ENCODE data around the gene KCNQ5.

The KCNQ5 gene

GRCh38 chr6:72738091-72738490 is 116.2 kb downstream of the KCNQ5 start:
- TF ChIP-seq, protein P1, sequence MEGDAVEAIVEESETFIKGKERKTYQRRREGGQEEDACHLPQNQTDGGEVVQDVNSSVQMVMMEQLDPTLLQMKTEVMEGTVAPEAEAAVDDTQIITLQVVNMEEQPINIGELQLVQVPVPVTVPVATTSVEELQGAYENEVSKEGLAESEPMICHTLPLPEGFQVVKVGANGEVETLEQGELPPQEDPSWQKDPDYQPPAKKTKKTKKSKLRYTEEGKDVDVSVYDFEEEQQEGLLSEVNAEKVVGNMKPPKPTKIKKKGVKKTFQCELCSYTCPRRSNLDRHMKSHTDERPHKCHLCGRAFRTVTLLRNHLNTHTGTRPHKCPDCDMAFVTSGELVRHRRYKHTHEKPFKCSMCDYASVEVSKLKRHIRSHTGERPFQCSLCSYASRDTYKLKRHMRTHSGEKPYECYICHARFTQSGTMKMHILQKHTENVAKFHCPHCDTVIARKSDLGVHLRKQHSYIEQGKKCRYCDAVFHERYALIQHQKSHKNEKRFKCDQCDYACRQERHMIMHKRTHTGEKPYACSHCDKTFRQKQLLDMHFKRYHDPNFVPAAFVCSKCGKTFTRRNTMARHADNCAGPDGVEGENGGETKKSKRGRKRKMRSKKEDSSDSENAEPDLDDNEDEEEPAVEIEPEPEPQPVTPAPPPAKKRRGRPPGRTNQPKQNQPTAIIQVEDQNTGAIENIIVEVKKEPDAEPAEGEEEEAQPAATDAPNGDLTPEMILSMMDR (IDR thresholded peaks at IDR 0.05; ENCODE audit: borderline replicate concordance, insufficient read depth, low read depth, low read length) = no peak
- H3K4me3 ChIP-seq (ENCODE audit: low read depth, low read length) = no peak overlapping the region

DNA sequence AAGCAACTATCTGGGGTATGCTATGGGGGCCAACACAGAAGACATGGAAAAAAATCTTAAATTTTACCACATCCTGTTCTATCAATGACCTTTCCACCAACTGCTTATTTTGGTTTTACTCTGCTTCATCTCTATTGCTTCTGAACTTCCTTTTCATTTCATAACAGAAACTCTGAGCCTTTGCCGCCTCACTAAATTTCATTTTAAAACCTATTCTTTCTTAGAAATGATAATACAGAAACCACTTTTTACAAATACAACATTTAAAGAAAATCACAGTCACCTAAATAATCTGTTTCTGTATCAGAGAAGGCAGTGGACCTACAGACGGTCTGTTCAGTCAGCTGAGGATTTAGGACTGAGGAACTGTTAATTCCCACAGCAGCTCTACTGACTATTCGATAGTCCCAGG is 117.5 kb downstream of the KCNQ5 start:
- H3K4me3 ChIP-seq (ENCODE audit: low read depth, low read length) = no peak overlapping the region
- TF ChIP-seq, protein P1 (IDR thresholded peaks at IDR 0.05; ENCODE audit: borderline replicate concordance, insufficient read depth, low read depth, low read length) = no peak

DNA sequence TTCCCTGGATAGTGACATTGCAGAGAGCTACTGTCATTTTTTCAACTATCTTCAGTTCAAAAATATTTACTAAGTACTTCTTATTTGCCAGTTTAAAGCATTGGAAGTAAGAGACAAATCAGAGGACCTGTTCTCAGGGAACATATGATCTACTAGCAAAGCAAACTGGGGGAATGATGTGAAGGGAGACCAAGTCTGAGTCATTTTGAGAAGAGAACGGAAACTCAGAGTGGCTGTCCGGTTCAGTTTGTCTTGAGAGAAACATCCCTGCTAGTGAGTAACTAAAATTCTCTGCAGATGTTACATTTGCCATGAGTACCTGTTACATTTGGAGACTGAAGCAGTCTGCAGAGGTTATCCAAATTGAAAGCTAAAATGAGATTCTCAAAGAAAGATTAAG is 118.3 kb downstream of the KCNQ5 start:
- H3K4me3 ChIP-seq (ENCODE audit: low read depth, low read length) = no peak overlapping the region
- TF ChIP-seq, protein P1 (IDR thresholded peaks at IDR 0.05; ENCODE audit: borderline replicate concordance, insufficient read depth, low read depth, low read length) = no peak

- no peak overlapping the region for H3K4me3 ChIP-seq (ENCODE audit: low read depth, low read length)
- TF ChIP-seq, protein P1 (IDR thresholded peaks at IDR 0.05; ENCODE audit: borderline replicate concordance, insufficient read depth, low read depth, low read length) = no peak
Observed at GRCh38 chr6:72741083-72741482, 119.2 kb downstream of the KCNQ5 start.

- TF ChIP-seq, protein P1 (IDR thresholded peaks at IDR 0.05; ENCODE audit: borderline replicate concordance, insufficient read depth, low read depth, low read length) = no peak
- no peak overlapping the region for H3K4me3 ChIP-seq (ENCODE audit: low read depth, low read length)
Observed at GRCh38 chr6:72742001-72742673, 120.3 kb downstream of the KCNQ5 start.

DNA sequence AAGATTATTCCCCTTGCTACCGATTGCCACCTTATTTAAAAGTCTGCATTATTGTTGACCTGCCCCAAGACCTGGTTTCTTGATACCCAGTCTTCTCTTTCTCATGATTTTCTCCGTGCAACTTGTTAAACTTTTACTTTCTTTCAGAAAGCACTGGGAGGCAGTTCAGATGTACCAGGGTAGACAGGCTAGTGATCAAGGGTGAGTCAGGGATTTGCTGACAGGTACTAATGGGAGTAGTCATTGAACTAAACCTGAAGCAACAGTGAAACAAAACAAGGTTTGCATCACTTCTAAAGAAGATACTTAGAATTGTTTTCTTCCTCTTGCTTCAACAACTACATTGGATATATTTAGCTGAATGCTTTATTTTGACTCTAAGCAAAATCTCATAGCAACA is 124.4 kb downstream of the KCNQ5 start:
- TF ChIP-seq, protein P1 (IDR thresholded peaks at IDR 0.05; ENCODE audit: borderline replicate concordance, insufficient read depth, low read depth, low read length) = no peak

GRCh38 chr6:72748759-72749158 is 126.9 kb downstream of the KCNQ5 start:
- H3K4me3 ChIP-seq (ENCODE audit: low read depth, low read length) = no peak overlapping the region
- TF ChIP-seq, protein P1 (IDR thresholded peaks at IDR 0.05; ENCODE audit: borderline replicate concordance, insufficient read depth, low read depth, low read length) = no peak

More for the DNA sequence above, 124.4 kb downstream of the KCNQ5 start:
- H3K4me3 ChIP-seq (ENCODE audit: low read depth, low read length) = no peak overlapping the region
